PFSK-1 (cell line): ENCODE results near the gene HBP1.

Experiments
- FOXP2 ChIP-seq: optimal IDR thresholded peaks from 2 replicates; pipeline ENCODE3; 2011; ENCODE audit warnings: borderline replicate concordance, control low read depth, inconsistent platforms; ENCODE audit not compliant: insufficient read depth; ENCODE audit errors: extremely low read length, extremely low read depth
- POLR2AphosphoS5 ChIP-seq: IDR thresholded peaks from 2 replicates; pipeline ENCODE4 v1.6.1; 2012; ENCODE audit warnings: low read depth, mild to moderate bottlenecking, control low read depth, low read length, moderate library complexity
- SIN3A ChIP-seq: IDR thresholded peaks from 2 replicates; pipeline ENCODE4 v1.6.1; 2012; ENCODE audit warnings: mild to moderate bottlenecking, low read length, moderate library complexity, borderline replicate concordance; ENCODE audit not compliant: insufficient read depth
- TAF1 ChIP-seq: IDR thresholded peaks from 2 replicates; pipeline ENCODE4 v1.6.1; 2012; ENCODE audit warnings: low read length, control low read depth, borderline replicate concordance; ENCODE audit not compliant: insufficient read depth
- TF ChIP-seq, protein P1 (sequence below), 2 experiments: IDR thresholded peaks; 2 replicates each; pipeline versions ENCODE4 v1.6.1 to v1.8.0; 2011 to 2012; ENCODE audit warnings: low read depth in 2 of 2, low read length in 2 of 2, control low read depth in 1 of 2, inconsistent platforms in 1 of 2, mild to moderate bottlenecking in 1 of 2, moderate library complexity in 1 of 2; ENCODE audit not compliant: insufficient read depth in 1 of 2

DNA sequence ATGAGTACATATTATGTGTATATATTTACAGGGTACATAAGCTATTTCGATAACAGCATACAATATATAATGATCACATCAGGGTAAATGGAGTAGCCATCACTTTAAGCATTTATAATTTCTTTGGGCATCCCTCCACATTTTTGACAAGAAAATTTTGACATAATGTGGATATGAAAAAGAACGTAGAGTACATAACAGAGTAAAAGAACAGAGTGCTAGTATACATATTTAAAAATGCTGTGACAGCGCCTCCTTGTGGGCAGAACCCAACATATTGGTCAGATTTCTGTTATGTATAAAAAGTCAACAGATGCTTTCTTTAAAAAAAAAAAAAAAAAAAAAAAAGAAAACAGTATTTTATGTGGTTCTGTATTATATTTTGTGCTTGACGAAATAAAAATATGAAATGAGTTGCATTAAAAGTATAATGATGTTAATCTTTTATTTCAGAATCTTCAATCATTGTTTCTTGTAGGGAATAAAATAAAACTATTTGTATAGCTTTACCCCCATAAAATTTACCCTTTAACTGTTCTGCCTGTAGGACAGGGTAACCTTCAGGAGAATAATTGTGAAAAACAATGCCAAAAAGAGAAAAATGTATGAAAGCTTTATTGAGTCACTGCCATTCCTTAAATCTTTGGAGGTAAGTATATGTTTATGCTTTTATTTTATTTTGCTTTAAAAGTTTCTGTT is 18.3 kb upstream of the HBP1 start:
- TF ChIP-seq, protein P1, sequence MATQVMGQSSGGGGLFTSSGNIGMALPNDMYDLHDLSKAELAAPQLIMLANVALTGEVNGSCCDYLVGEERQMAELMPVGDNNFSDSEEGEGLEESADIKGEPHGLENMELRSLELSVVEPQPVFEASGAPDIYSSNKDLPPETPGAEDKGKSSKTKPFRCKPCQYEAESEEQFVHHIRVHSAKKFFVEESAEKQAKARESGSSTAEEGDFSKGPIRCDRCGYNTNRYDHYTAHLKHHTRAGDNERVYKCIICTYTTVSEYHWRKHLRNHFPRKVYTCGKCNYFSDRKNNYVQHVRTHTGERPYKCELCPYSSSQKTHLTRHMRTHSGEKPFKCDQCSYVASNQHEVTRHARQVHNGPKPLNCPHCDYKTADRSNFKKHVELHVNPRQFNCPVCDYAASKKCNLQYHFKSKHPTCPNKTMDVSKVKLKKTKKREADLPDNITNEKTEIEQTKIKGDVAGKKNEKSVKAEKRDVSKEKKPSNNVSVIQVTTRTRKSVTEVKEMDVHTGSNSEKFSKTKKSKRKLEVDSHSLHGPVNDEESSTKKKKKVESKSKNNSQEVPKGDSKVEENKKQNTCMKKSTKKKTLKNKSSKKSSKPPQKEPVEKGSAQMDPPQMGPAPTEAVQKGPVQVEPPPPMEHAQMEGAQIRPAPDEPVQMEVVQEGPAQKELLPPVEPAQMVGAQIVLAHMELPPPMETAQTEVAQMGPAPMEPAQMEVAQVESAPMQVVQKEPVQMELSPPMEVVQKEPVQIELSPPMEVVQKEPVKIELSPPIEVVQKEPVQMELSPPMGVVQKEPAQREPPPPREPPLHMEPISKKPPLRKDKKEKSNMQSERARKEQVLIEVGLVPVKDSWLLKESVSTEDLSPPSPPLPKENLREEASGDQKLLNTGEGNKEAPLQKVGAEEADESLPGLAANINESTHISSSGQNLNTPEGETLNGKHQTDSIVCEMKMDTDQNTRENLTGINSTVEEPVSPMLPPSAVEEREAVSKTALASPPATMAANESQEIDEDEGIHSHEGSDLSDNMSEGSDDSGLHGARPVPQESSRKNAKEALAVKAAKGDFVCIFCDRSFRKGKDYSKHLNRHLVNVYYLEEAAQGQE (IDR thresholded peaks at IDR 0.05; ENCODE audit: insufficient read depth in 1 of 2, low read depth in 2 of 2, low read length in 2 of 2) = no peak
- no peak for TF ChIP-seq TAF1
- TF ChIP-seq SIN3A = no peak
- TF ChIP-seq POLR2AphosphoS5 = no peak
- no peak for TF ChIP-seq FOXP2
